Measurements from ENCODE around the gene TARBP2.
"Not testable (repeated sequence)": the region's sequence is repeated elsewhere in the genome, so short reads cannot be mapped to it uniquely, and the experiment has no call there.

The TARBP2 gene

DNA sequence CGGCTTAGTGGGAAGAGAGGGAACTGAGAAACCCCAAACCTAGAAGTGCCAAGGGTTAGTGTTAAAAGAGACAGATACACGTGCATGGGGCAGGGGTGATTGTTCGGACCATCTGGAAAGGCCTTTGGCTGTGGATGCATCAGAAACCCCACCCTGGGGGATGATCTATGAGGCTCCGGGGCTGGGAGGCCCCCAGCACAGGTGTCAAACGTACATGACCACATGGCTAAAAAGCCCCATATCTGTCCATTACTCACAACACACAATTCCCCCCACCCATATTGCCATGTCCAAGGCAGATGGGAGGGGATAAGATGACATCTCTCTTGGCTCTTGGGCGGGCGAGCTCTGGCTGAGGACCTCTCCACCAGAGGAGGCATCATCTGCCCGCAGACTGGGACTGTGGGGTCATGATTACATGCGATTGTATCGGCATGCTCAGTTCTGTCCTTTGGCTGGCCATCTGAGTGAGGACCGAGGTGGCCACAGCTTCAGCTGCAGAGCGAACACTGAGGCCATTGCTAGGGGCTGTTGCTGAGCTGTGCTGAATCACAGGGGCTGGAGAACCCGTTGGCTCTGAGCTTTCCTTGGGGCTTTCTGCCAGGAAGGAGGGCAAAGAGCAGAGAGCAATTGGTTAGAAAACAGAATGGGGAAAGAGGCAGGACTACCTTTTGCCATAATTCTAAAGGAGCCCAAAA is 15.8 kb downstream of the TARBP2 start:
- no peak for DNase-seq

DNA sequence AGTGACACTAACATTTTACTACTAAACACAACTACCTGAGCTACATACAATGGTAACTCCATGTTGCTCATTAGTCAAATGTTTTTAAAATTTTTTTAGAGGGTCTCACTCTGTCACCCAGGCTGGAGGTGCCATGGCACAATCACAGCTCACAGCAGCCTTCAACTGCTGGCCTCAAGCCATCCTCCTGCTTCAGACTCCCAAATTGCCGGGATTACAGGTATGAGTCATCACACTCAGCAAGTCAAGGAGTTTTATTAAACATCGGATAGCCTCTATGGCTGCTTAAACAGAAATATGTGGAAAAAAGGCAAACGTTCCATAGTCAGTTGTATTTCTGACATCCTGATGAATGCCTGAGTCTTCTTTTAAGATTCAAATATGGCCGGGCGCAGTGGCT is 17.3 kb downstream of the TARBP2 start:
- DNase-seq: no peak

DNA sequence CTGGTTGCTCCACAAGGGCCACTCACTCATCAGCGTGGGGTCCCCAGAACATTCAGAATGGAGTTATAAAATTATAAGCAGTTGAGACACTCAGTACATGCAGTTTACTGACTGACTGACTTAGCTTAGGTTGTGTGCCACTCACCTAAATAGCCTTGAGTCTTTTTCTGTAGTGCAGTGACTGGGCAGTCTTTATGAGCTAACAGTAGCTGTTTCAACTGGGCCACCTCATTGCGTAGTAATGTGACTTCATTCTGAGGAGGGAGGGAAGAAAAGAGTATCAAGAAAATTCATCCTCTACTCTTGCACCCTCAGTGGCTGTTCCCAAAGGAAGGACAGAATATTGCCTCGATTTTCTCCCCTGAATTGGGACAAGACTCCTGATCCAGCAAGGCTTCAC is 22.0 kb downstream of the TARBP2 start:
- no peak for DNase-seq

DNA sequence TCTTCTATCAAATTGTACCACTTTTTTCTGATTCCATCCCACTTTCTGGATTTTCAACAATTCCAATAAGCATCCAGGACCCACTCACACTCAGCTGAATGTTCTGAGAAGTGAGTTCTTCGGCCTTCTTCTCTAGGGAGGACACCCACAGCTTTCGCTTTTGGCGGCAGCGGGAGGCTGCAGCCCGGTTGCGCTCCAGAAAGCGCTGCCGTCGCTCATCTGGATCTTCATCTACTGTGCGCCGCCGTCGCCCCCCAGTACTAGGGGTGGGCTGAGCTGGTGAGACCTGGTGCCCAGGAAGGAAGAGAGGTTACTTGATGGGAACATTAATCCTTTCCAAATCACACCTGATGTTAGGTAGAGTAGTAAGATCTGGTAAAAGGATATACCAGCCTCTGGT is 23.4 kb downstream of the TARBP2 start:
- DNase-seq: no peak

DNA sequence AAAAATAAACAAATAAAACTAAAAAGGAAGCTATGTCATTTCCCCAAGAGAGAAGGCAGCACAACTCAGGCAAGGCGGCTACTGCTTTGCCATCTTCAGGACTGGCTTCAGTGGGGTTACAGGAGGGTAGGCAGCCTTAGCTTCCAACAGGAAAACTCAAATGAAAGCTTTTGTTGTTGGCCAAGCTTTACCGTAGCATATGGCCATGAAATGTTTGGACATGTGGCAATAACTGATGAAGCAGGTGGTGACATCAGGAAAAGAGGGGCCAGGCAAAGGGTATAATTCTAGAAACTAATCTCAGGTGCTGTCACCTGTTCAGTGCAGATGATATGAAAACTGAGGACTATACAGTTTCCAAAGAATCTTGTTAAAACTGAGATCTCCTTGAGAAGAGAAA is 29.0 kb downstream of the TARBP2 start:
- no peak for DNase-seq

GRCh38 chr12:53530920-53531319 is 29.8 kb downstream of the TARBP2 start:
- no peak for DNase-seq

- DNase-seq: no peak
Observed at GRCh38 chr12:53532021-53532420, 30.9 kb downstream of the TARBP2 start.

- no peak for DNase-seq
Observed at GRCh38 chr12:53532524-53533445, 31.7 kb downstream of the TARBP2 start.

DNA sequence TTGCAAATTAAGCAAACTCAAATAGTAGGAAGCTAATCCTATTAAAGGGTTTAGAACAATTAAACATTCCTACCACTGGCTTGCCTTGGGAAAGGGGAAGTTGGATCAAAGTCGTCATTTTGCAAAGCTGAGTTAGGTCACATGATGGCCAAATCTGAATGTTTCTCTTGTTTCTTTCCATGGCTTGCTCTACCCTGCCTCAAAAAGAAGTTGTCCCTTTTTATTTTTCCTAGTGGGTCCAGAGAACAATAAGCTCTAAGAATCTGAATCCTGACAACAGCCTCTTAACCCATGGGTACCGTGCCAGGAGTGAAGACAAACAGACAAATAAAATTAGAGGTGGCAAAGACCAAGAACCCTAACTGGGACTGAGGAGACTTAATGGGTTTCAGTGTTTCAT is 32.4 kb downstream of the TARBP2 start:
- DNase-seq: no peak

DNA sequence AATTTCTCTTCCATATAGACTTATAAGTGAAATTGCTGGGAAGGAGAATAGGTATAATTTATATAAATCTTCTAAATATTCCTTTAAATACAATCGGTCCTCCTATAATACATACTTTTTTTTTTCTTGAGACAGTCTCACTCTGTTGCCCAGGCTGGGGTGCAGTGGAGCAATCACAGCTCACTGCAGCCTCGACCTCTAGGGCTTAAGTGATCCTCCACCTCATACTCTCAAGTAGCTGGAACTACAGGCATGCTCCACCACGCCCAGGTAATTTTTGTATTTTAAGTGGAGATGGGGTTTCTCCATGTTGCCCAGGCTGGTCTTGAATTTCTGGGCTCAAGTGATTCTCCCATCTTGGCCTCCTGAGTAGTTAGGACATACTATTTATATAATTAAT is 35.9 kb downstream of the TARBP2 start:
- DNase-seq: no peak

GRCh38 chr12:53538209-53538689 is 37.2 kb downstream of the TARBP2 start:
- no peak for DNase-seq

- no peak for DNase-seq
Observed at GRCh38 chr12:53539526-53539925, 38.4 kb downstream of the TARBP2 start.

DNA sequence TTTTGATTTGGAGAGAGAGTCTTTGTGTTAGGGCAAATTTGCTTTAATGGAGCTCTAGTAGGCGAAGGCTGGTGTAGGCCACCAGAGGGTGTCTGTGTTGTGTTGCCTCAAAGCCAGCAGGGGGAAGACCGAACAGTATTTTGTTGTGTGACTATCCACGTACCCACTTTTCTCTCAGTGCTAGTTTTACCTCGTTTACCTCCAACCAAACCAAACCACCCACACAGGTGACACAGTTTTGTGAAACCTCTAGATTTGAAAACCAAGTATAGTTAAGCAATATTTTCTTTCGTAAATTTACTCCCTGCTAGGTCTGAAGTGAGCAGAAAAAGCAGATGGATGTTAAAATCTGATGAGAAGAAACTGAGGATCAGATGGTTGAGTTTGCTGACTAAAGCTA is 42.5 kb downstream of the TARBP2 start:
- no peak for DNase-seq

- not testable (repeated sequence) for DNase-seq
Observed at GRCh38 chr12:53548354-53548753, 47.3 kb downstream of the TARBP2 start.

- not testable (repeated sequence) for DNase-seq
Observed at GRCh38 chr12:53550131-53550530, 49.0 kb downstream of the TARBP2 start.

DNA sequence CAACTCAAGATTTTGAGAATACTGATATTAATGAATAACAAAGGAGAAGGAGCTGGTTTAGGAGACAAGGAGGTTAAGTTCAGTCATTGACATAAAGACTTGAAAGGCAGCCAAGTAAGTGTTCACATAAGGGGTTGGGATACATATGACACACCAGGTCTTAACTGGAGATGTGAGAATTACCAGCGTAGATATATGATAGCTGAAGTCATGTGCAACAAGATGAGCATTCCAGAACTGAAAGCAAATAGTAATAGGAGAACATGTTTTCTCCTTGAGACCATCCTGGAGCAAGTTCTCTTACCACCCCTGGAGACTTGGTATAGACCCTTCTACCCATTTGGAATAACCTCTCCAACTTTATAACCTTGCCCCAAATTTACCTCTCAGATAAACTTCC is 49.5 kb downstream of the TARBP2 start:
- DNase-seq: no peak

GRCh38 chr12:53551889-53552291 is 50.8 kb downstream of the TARBP2 start:
- no peak for DNase-seq

GRCh38 chr12:53552361-53553327 is 51.6 kb downstream of the TARBP2 start:
- no peak for DNase-seq
